LNCAP (cell line): ENCODE measurements around the gene ZNF536.

Experiments
- CTCF ChIP-seq: fragments of 450-650 bp; IDR thresholded peaks from 2 replicates; pipeline ENCODE4 v1.5.1; 2017; ENCODE audit warnings: mild to moderate bottlenecking

The ZNF536 gene

GRCh38 chr19:30369833-30370232 is 2.4 kb upstream of the ZNF536 start:
- no peak for TF ChIP-seq CTCF

- no peak for TF ChIP-seq CTCF
Observed at GRCh38 chr19:30371161-30371836, 885 bp upstream of the ZNF536 start.

- TF ChIP-seq CTCF, result no peak
Observed at GRCh38 chr19:30373593-30373992, 1.4 kb downstream of the ZNF536 start.

GRCh38 chr19:30374539-30374864 is 2.3 kb downstream of the ZNF536 start:
- no peak for TF ChIP-seq CTCF

- no peak for TF ChIP-seq CTCF
Observed at GRCh38 chr19:30374865-30375552, 2.8 kb downstream of the ZNF536 start.

- no peak for TF ChIP-seq CTCF
Observed at GRCh38 chr19:30375553-30376031, 3.4 kb downstream of the ZNF536 start.

- no peak for TF ChIP-seq CTCF
Observed at GRCh38 chr19:30376272-30376671, 4.1 kb downstream of the ZNF536 start.
